Stimulated activated CD8-positive, alpha-beta memory T cell treated with anti-CD3 and anti-CD28 coated beads, Interleukin-15, amount 100 ng/mL, for 1 hour (primary cell): Measurements from ENCODE around the gene GATA5.

Experiments used
- DNase-seq: peaks from one replicate; pipeline ENCODE4 v3.0.0-alpha.2; 2020; ENCODE audit warnings: low read depth

Gene GATA5

DNA sequence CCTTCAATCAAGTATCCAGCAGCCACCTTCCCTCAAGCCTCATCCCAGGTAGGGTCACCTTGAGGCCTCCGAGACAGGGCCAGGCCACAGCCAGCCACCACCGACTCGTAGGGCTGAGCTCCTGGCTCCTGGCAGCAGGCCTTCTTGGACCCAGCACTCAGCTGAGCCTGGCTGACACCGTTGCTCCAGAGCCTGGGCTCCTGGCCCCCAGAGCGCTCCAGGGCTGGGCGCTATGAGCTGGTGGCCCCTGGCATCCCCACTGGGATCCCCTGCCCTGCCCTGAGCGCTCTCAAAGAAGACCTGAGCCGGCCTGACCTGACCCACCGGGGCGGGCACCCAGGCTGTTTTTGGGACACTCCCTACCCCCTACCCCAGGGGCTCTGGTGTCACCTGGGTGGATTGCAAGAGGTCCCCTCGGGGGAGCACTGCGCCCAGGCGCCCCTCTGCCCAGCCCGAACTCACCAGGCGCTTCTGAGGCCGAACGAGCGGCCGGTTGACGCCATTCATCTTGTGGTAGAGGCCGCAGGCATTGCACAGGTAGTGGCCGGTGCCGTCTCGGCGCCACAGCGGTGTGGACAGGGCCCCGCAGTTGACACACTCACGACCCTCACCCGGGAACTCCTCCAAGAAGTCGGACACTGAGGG, 2.7 kb downstream of the GATA5 start:
- DNase-seq = no peak

DNA sequence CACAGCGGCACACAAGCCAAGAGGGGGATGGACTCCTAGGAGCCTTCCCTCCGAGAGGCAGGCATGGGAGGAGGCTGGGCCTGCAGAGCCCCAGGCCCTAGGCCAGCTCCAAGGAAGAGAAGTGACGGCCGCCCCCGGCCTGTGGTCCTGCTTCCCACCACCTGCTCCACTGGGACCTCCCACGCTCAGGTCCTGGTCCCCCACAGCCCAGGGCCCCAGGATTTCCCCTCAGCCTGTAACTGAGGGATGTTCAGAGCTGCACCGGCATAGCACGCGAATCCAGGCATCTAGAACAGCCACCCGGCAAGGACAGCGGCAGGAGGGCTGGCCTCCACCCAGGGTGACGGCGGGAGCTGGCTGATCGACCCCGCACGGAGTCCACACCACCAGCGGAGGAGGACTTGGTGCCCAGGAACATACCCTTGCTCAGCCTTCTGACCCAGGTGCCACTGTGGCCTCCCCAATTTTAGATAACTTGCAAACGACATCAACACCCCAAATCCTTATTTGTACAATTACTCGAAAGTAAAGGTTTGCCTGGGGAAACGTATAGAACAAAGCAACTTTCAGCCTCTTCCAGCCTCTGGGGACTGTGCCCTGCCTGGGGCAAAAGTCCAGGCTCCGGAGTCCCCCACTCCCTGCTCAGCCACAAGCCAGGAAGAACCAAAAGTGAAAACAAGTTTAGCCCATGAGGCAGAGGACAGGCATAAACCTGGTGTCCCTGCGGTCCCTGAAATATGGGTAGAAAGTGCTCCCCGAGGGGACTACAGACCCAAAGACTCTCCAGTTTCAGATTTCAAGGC, 3.5 kb downstream of the GATA5 start:
- no peak for DNase-seq

DNA sequence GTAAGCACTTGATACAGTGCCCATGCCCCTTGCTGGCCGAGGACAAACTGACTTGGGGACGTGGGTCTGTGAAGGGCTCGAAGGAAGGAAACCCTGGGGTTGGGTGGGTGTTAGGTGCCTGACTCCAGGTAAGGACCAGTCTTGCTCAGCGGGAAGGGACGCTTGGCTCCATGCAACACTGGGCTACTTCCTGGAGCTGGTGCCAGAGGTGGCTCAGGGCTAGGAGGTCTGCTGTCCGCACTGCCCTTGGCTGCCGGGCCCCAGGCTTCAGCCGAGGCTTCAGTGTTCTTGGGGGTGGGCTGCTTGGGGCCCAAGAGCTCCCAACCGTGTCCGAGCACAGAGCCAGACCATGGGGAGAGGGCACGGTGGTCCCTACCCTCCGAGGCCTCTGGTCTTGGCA, 5.3 kb downstream of the GATA5 start:
- no peak for DNase-seq

DNA sequence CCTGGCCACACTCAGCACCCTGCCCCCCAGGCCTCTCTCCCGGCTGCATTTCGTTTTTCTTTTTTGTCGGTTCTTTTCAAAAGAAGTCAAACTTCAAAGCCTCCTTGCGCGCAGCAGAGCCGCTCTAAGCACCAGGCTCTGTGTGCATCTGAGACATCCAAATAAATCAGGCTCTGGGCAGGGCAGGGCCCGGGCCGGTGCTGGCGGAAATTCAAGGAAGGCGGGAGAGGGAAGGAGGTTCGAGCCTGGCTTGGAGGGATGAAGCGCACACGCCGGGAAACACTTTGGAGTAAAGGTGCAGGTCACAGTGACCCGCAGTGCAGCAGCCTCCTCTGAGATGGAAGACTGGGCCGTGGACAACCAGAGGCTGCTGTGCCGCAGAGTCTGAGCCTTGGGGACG, 5.8 kb downstream of the GATA5 start:
- no peak for DNase-seq

DNA sequence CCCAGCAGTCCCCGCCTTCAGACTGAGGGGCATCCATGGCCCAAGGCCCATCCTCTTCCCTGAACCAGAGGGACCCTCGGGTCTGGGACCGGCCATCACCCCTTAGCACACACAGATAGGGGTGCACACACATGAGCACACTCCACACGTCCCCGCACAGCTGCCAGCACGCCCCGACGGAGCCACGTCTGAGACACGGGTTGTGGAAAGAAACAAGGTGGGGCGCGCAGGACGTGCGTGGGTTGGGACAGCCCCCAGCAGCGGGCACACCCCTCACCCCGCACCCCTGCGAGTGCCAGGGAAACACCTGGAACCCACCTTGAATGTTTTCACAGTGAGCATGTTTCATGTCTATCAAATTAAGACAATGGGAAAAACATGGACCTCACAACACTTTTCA, 6.4 kb downstream of the GATA5 start:
- DNase-seq = no peak

DNA sequence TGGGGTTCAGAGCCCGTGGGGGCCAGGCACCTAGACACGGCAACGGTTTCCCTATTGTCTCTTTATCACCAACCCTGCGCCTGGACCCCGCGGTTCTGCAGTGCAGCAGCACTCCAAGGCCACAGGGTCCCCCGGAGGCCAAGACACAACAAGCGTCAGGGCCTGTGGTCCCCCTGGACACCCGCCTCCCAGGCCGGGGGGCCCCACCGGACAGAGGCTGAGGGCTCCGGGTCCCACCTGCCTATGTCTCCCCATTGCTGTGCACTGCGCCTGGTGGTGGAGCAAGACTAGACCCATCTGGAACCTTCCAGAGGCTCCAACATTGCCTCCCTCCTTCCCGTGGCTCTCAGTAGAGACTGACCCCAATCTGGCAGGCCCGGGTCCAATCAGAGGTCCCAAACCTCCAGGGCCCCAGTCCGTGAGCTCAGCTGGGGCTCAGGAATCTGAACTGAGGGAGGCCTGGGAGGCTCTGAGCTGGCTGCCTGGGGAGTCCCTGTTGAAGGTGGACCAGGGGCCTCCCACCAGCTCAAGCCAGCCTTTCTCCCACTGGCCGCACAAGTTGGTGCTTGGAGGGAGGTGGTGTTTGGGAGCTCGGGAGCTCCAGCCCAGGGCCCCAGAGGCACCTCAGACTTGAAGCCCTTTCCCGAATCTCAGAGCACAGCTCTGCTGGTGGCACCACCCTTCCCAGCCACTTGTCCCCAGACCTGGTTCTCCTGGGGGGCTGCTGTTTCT, 8.8 kb downstream of the GATA5 start:
- DNase-seq = no peak

DNA sequence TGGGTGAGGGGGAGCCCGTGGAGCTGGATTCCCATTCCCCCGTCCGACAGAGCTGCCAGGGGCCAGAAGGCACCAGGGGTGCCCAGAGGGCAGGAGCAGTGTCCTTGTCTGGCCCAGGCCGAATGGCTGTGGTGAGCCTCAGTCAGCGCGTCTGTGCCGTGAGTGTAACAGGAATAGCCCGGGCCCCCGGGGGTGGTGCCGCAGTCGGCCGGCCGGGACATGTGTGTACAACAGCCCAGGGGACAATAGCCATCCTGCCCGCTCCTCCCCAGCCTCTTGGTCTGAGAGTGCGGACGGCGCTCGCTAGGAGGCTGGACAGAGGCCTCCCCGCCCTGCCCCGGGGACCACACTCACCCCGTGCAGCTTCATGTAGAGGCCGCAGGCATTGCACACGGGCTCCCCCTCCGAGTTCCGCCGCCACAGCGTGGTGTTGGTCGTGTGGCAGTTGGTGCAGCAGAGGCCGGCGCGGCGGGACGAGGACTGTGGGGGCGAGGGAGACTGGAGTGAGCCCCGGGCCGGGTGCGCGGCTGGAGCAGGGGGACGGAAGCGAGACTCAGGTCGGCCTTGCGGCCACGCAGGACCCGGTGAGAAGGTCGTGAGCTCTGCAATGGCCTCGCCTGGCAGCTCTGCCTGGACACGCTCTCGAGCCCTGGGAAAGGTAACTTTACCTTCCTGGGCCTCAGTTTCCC, 9.6 kb downstream of the GATA5 start:
- DNase-seq = no peak

DNA sequence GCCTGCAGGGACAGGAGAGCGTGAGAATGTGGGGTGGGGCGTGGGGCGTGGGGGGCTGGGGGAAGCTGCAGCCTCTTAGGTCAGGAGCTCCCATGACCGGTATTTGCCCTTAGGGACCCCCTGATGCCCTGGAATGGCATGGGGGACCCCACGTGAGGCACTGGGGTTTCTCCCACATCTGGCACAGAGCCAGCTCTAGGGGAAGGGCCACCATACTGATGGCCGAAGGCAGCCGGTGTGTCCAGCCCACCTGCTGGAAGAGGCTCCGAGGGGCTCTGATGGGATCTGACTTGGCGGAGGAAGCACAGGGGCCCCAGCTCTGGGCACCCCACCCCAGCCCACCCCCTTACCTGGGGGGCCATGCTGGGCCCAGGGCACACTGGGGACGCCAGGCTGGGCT, 10.8 kb downstream of the GATA5 start:
- DNase-seq = no peak

DNA sequence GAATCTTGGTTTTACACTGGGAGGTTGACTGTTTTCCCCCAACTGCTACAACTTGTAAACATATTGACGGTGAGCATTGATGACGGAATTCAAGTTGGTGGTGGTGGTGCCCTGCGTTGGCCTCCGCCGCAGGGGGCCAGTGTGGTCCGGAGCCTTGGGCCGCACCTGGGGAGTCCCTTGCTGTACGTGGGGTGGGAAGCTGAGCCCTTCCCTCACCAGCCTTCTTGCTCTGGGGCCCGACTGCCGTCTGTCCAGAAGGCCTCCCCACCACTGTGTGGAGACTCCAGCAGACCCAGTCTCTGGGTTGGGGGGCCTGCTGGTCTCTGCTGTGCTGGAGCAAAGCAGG, 11.4 kb downstream of the GATA5 start:
- no peak for DNase-seq

DNA sequence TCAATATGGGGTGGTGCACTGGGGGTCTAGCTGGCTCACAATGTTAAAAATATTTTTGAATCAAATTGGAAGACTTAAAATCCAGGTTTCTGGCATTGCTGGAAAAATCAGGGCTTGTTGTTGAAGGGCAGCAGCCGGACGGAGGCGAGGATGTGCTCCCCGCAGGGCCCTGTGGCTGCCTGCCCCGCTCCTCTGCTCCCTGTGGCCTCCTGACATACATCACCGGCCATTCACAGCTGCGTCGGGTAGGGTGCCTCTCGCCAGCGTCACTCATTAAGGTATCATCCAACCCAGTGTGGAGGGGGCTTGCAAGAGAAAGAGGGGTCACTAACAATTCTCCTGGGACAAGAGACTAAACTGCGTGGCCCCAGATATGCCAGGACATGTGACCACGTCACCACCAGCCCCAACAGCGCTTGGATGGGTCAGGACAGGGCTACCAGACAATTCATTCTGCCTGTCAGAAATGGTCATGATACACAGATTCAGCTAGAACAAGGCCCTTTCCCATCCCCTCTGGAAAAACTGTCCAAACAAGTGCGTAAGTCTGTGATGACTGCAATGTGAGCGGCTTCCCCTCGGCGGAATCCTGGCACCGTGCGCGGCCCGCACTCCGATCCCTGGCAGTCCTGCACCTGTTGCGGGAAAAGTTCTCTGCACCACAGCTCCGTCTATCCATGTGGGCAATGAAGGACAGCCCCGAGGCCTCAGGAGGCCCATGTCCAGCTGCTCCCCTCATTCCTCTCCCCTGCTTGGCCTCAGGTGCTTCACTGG, 12.0 kb downstream of the GATA5 start:
- DNase-seq = no peak

DNA sequence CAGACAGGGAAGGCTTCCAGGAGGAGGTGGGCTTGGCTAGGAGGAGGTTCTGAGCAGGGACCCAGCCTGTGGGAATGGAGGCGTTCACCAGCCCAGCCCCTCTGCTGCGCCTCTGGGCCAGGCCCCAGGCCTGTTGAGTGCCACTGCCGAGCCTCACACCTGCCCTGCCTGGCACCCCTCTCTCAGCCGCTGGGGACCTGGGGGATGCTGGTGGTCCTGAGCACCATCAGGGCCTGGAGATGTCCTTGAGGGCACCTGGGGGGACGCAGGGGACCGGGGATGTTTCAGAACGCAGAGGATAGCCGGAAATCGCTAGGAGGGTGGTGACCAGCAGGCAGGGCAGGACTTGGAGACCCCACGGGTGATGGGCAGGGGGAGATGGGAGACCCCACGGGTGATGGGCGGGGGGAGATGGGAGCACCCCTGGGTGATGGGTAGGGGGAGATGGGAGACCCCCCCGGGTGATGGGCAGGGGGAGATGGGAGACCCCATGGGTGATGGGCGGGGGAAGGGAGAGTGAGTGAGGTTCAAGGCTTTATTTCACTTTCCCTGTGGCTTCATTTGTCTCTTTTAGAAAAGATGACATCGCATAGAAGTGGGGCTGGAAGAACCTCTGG, 12.7 kb downstream of the GATA5 start:
- DNase-seq = no peak

DNA sequence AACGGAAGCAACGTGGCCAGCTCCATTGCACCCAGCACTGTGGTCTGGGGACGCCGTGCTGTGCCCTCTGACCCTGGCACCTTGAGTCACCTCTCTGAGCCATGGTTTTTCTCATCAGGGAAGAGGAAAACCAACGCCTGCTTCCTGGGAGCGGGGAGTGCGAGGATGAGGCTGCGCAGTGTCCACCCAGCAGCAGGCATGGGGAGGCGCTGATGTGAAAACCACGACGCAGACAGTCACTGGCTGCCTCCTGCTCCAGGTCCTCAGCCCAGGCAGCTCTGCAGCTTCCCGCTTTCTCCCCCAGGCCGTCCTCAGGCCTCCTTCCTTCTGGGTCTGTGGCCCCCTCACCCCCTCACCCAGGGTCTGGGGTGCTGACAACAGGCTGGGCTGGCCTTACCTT, 14.0 kb downstream of the GATA5 start:
- DNase-seq = no peak

DNA sequence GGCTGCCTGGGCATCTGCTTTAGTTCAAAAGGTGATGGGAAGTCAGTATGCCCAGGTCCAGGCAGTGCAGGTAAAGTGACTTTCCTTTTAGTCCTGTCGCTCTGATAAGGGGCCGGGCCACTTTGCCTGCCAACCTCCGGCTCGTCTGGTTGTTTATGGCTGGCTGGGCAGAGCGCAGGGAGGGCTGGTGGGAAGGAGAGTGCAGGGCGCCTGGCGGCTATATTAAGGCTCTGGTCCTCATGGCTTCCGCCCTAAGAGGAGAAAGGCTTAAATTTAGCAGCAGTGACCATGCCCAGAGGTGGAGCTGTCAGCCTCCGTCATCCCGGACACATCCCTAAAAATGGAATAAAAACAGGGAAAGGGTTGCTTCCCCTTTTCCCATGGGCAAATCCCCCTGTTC, 14.6 kb downstream of the GATA5 start:
- no peak for DNase-seq

DNA sequence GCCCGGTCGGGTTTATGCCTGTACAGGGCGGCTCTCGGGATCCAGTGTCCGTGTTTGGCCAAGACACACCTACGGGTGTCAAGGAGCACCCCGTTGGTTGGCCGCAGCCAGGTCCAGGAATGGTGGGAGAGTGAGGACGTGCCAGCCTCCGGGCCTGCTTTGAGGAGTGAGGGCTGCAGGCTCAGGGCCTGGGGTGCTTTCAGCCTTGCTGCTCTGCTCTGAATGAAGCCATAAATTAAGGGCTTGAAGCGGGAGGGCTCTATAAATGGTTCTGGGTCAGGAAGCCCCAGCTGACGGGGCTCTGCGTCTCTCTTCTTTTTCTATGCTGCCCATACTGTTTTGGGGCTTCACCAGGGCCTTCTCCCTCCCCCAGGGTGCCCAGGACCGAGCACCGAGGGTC, 15.1 kb downstream of the GATA5 start:
- DNase-seq = no peak

DNA sequence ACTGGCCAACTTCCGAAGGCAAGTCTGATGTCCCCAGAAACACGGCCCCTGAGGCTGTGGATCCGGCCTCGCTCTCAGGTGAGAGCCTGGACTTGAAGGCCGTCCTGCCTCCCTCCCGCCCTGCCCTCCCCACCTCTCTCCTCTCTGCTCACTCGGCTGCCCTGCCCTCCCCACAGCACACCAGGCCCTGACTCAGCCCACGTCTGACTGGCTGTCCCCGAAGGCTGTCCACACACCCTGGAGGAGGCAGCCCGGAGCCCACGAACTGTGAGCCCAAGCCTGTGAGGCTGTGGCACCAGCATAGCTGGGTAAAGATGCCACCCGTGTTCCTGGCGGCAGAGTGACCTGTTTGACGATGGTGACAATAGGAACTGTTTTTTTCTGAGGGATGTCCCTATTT, 16.3 kb downstream of the GATA5 start:
- DNase-seq = no peak

DNA sequence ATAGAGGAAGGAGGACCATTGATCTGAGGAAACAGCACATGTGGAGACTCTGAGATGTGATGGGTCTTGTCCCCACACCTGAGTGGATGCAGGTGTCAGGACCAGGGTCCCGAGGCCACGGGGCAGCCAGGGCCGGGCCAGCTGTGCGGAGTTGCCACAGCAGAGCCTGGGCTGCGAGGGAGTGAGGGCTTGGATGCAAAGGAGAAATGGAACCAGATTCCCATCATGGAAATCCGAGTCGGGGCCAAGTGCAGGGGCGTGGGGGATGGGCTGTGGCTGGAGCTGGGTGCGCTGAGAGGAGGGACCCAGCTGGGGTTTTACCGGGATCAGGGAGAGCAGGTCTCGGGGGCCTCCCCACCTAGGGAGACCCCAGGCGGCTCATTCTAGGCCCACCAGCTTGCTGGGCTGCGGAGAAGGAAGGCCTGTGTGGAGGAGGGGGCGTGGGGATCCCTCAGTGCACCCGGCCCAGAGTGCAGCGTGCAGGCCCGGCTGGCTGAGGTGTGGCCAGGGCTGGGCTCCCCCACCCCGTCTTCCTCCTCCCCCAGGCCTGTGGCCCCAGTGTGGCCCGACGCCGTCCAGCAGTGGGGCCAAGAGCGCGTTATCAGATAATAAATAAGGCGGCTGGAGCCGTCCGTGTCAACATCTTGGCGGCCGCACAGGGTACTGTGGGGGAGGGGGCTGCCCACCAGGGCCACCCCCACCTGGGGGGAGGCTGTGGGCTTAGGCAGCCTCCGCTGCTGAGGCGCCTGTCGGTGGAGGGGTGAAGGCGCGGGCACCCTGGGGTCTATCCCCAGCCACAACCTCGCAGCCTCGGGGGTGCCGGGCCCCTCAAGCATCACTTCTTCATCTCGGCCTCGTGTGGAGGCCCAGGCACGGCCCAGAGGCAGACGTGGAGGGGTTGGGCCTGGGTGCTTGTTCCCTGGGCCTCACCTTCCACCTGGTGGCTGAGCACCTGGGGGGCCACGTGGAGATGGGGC, 17.2 kb downstream of the GATA5 start:
- no peak for DNase-seq

DNA sequence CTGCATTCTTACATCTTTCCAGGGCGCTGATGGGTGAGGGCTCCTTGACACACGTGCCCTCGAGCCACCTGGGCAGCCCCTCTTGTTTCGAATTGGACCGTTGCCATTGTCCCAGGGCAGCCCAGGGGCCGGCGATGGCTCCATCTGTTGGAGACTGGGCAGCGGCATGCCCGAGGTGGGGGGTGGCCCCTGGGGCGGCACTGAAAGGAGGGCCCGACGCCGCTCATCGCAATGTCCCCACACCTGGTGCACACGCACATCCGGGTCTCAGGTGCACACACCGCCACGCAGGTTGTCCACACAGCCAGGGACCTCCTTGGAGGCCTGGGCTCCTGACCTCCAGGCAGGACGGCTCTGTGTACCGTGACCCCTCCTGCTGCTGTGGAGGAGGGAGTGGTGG, 18.0 kb downstream of the GATA5 start:
- no peak for DNase-seq

DNA sequence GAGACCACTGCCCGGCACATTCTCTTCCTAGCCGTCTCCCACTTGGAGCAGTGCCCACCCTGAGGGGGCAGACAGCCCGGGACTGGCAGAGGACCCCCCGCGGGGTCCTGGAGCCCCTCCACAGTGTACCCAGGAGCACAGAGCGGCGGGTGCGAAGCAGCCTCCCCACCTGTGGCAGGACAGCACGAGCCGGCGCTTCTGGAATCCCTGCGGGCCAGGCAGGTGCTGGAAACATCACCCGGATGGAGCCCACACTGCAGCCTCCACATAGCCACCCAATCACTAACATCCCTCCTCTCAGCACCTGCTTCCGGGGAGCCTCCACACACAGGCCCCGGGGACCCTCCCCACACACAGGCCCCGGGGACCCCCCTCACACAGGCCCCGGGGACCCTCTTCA, 18.7 kb downstream of the GATA5 start:
- no peak for DNase-seq

DNA sequence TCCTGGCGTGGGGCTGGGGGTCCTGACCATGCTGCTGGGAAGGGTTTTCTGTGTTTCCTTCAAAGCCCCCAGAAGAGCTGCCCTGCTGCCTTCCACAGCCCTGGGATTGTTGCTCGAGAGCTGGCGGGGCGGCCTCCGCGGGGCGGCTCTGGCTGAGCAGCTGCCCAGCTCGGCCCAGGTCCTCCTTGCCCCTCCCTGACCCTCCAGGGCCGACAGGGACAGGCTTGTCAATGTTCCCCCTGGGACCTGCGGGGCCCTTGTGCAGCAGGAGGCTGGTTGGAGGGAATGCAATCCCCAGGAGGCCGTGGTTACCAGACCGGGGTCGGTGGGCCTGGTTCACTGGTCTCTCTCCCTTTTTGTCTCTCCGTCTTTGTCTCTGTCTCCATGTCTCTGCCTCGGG, 19.9 kb downstream of the GATA5 start:
- DNase-seq = no peak

DNA sequence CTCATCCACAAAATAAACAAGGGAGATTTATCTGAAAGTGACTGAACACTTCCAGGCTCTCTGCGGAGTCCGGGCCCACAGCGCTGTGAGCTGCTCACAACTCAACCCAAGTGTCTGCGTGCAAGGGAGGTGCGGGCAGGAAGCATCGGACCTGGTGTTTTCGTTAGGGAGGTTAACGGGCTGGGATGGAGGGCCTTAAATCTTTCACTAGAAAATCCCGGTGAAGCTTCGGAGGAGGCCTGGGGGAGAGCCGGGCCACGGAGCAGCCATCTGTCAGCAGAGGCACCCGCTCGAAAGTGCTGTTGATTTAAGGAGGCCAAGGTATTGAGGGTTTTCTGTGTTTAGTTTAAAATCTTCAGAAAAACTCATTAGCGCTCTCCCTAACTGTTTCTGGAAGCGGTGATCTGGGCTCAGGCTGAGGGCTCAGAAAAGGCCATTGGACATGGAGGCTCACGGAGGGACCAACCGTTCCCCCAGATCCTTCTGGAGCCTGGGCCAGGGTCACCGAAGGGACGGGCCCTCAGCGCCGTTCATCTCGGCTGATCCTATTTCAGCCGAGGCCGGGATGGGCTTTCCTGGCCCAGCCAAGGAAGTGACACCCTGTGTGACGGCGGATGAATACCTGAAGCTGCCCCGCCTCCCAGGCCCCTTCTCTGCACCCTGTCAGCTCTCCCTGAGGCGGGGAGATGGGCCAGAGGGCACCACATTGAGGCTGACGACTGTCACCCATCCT, 20.7 kb downstream of the GATA5 start:
- DNase-seq = no peak
